Smooth muscle cell (in vitro differentiated cells): ENCODE measurements around the gene ITLN2. TPM values are rescaled to one million over a fixed set of nuclear protein-coding genes. Genes with fewer than 3 reads are reported as not detected.

Experiments used
- DNase-seq: peaks from one replicate; lab custom pipeline; 2025; ENCODE audit not compliant: unreplicated experiment; lab: John Stamatoyannopoulos, UW
- H2AFZ ChIP-seq: fragments of 200-600 bp; sonication (generic); 2 replicates; pipeline ENCODE4 v1.6.0; 2016; ENCODE audit warnings: antibody characterized with exemption, low read depth, mild to moderate bottlenecking
- H3F3A ChIP-seq: fragments of 200-600 bp; sonication (generic); 2 replicates; pipeline ENCODE4 v1.6.0; 2017; ENCODE audit warnings: antibody characterized with exemption, low read depth
- H3K27ac ChIP-seq: fragments of 200-600 bp; sonication (generic); 2 replicates; pipeline ENCODE4 v1.5.1; 2016; ENCODE audit warnings: low read depth, mild to moderate bottlenecking
- H3K27me3 ChIP-seq: fragments of 200-600 bp; sonication (generic); 2 replicates; pipeline ENCODE4 v1.6.1; 2016; ENCODE audit warnings: low read depth, mild to moderate bottlenecking
- H3K36me3 ChIP-seq: fragments of 200-600 bp; sonication (generic); 2 replicates; pipeline ENCODE4 v1.5.1; 2016; ENCODE audit warnings: low read depth
- H3K4me1 ChIP-seq: fragments of 200-600 bp; sonication (generic); 2 replicates; pipeline ENCODE4 v1.5.1; 2016; ENCODE audit warnings: low read depth
- H3K4me2 ChIP-seq: fragments of 200-600 bp; sonication (generic); 2 replicates; pipeline ENCODE4 v1.6.0; 2016; ENCODE audit warnings: mild to moderate bottlenecking
- H3K4me3 ChIP-seq: fragments of 200-600 bp; sonication (generic); 2 replicates; pipeline ENCODE4 v1.5.1; 2016; ENCODE audit warnings: mild to moderate bottlenecking
- H3K79me2 ChIP-seq: fragments of 200-600 bp; sonication (generic); 2 replicates; pipeline ENCODE4 v1.6.0; 2016; ENCODE audit warnings: low read depth, mild to moderate bottlenecking
- H3K9ac ChIP-seq: fragments of 200-600 bp; sonication (generic); 2 replicates; pipeline ENCODE4 v1.6.0; 2016; ENCODE audit warnings: low read depth
- H3K9me3 ChIP-seq: fragments of 200-600 bp; sonication (generic); replicated peaks from 2 replicates; pipeline ENCODE4 v1.5.1; 2016; ENCODE audit warnings: low read depth
- H4K20me1 ChIP-seq: fragments of 200-600 bp; sonication (generic); 2 replicates; pipeline ENCODE4 v1.6.0; 2016; ENCODE audit warnings: low read depth
- WGBS: methylation state at CpG from one replicate; pipeline ENCODE4 v1.1.7; 2016; ENCODE audit warnings: low lambda C conversion rate; 5-methylcytosine and 5-hydroxymethylcytosine counted together
- polyA plus RNA-seq: library from polyadenylated mRNA; unstranded; fragments of >200 nt; fragmentation: Nextera tagmentation; extraction: Ambion mirVana; gene quantifications from 2 replicates; pipeline ENCODE4 v1.2.1, GENCODE V29; 2016
- total RNA-seq: library from RNA; depleted of rRNA; stranded (reverse); fragments of >200 nt; gene quantifications from 2 replicates; pipeline ENCODE4 v1.2.3, GENCODE V29; 2014
- TF ChIP-seq, protein P1 (sequence below): fragments of 200-600 bp; sonication (generic); IDR thresholded peaks from 2 replicates; pipeline ENCODE4 v1.5.1; 2017; ENCODE audit warnings: borderline replicate concordance, mild to moderate bottlenecking, antibody characterized with exemption; ENCODE audit not compliant: insufficient read depth, poor library complexity, severe bottlenecking

Gene ITLN2
- total and polyA plus RNA-seq, 2 experiments from 2014 or later: not detected

DNA sequence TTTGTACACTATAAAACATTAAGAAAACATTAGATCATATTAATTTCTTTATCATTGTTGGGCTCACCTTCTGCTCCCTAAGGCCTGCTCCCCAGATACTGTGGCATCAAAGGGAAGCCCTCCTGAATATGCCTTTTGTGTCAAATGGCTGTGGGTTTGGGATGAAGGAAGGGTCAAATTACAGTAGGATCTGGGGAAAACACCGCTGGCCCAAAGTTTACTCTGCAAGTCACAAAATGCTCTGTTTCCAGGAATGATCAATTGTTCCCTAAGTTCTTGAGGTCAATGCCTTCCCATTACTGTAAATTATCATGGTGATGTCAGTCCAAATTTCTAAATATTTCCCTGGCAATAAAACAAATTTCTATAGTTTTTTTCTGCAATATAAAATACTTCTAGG is 6.8 kb upstream of the ITLN2 start:
- Histone ChIP-seq H4K20me1 (no peaks in the 10 kb centered on the region), H3K4me2 (no peak overlapping the region), H2AFZ (no peak overlapping the region), H3K27me3 (no peaks in the 10 kb centered on the region), H3K4me1 (no peaks in the 10 kb centered on the region), H3K36me3 (no peaks in the 10 kb centered on the region), H3K4me3 (no peak overlapping the region), H3K27ac (no peak overlapping the region), H3K79me2 (no peaks in the 10 kb centered on the region), H3F3A (no peaks in the 10 kb centered on the region), H3K9ac (no peak overlapping the region), H3K9me3 (no peaks in the 10 kb centered on the region)
- DNase-seq: no peak
- TF ChIP-seq, protein P1, sequence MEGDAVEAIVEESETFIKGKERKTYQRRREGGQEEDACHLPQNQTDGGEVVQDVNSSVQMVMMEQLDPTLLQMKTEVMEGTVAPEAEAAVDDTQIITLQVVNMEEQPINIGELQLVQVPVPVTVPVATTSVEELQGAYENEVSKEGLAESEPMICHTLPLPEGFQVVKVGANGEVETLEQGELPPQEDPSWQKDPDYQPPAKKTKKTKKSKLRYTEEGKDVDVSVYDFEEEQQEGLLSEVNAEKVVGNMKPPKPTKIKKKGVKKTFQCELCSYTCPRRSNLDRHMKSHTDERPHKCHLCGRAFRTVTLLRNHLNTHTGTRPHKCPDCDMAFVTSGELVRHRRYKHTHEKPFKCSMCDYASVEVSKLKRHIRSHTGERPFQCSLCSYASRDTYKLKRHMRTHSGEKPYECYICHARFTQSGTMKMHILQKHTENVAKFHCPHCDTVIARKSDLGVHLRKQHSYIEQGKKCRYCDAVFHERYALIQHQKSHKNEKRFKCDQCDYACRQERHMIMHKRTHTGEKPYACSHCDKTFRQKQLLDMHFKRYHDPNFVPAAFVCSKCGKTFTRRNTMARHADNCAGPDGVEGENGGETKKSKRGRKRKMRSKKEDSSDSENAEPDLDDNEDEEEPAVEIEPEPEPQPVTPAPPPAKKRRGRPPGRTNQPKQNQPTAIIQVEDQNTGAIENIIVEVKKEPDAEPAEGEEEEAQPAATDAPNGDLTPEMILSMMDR: no peak
- 83% methylated on average over 1 of the region's 1 CpG for WGBS

DNA sequence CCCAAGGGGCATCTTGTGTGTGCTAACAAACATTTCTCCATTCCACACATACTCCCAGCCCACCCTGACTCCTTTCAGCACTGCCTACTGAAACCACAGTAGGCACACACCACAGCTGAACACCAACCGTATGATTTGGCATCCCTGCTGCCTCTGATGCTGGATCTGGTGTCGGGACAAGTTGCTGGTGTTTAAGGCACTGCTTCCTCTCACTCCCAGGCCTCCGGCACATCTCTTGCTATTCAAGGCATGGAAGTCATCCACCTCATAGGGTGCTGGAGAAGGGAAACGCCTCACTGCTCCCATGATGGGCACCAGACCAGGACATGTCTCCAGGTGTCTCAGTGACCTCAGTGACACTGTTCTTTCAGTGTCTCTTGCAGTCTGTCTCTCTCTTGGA is 2.4 kb upstream of the ITLN2 start:
- DNase-seq: no peak
- Histone ChIP-seq H4K20me1 (no peaks in the 10 kb centered on the region), H3F3A (no peaks in the 10 kb centered on the region), H3K4me1 (no peaks in the 10 kb centered on the region), H3K4me3 (no peak overlapping the region), H2AFZ (no peak overlapping the region), H3K79me2 (no peaks in the 10 kb centered on the region), H3K9ac (no peak overlapping the region), H3K4me2 (no peak overlapping the region), H3K9me3 (no peaks in the 10 kb centered on the region), H3K27ac (no peak overlapping the region), H3K27me3 (no peaks in the 10 kb centered on the region), H3K36me3 (no peaks in the 10 kb centered on the region)
- TF ChIP-seq, protein P1: no peak
- WGBS: 55% methylated on average over 4 of the region's 4 CpGs

DNA sequence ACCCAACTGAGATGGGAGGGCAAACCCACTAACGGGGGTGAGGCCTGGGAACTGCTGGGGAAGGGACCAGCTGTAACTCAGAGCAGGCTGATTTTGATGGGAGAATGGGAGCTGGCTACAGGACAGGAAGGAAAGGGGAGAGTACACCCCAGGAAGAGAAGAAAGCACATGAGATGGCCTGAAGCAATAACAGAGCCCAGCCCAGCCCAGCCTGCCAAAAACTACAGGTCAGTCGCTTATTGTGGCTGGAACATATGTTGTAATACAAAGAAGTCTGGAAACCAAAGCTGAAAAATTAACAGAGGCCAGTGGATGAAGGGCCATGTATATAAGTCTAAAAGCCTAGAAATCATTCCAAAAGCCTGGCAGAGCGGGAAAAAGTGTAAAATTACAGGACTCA is 1.6 kb downstream of the ITLN2 start:
- no peak overlapping the region for H3K9ac ChIP-seq
- no peak overlapping the region for H3K4me3 ChIP-seq
- 86% methylated on average over 3 of the region's 3 CpGs for WGBS
- H3K79me2 ChIP-seq: no peaks in the 10 kb centered on the region
- H3K27me3 ChIP-seq: no peaks in the 10 kb centered on the region
- TF ChIP-seq, protein P1: no peak
- no peak for DNase-seq
- no peak overlapping the region for H3K27ac ChIP-seq
- no peaks in the 10 kb centered on the region for H3F3A ChIP-seq
- no peak overlapping the region for H2AFZ ChIP-seq
- no peaks in the 10 kb centered on the region for H3K36me3 ChIP-seq
- no peaks in the 10 kb centered on the region for H4K20me1 ChIP-seq
- no peak overlapping the region for H3K4me2 ChIP-seq
- no peaks in the 10 kb centered on the region for H3K4me1 ChIP-seq
- H3K9me3 ChIP-seq: no peaks in the 10 kb centered on the region

DNA sequence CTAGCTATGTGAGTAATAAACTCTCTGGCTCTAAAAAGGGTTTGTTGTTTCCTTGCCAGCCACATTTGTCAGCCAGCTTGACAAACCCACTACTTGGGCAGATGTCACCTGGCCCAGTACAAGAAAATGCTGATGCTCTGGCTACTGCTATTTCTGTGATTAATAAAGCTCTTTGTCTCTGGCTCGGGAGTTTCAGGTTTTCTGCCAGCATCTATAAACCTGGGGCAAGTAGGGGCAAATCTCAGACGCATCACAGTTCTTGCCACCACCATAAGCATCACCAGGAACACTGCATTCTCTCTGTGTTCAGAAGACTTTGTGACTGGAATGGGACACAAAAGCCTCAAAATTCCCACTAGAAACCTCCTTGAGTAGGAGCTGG is 2.5 kb downstream of the ITLN2 start:
- H3K27ac ChIP-seq: no peak overlapping the region
- no peaks in the 10 kb centered on the region for H3K27me3 ChIP-seq
- no peak overlapping the region for H2AFZ ChIP-seq
- TF ChIP-seq, protein P1: no peak
- no peaks in the 10 kb centered on the region for H4K20me1 ChIP-seq
- 83% methylated on average over 2 of the region's 2 CpGs for WGBS
- H3K79me2 ChIP-seq: no peaks in the 10 kb centered on the region
- peaks cover 8% of the 10 kb centered on the region for H3K4me1 ChIP-seq
- no peak overlapping the region for H3K4me3 ChIP-seq
- no peaks in the 10 kb centered on the region for H3K9me3 ChIP-seq
- H3K36me3 ChIP-seq: no peaks in the 10 kb centered on the region
- H3K4me2 ChIP-seq: no peak overlapping the region
- no peak for DNase-seq
- H3K9ac ChIP-seq: no peak overlapping the region
- H3F3A ChIP-seq: no peaks in the 10 kb centered on the region
